ENCODE results near the gene TRH. TPM values are rescaled to one million over a fixed set of nuclear protein-coding genes. Genes with fewer than 3 reads are reported as not detected.

The TRH gene
- total RNA-seq, 2 donors from 2014 or later, result not detected

GRCh38 chr3:129962600-129962999 is 11.9 kb upstream of the TRH start:
- Histone ChIP-seq H3K27ac (no peak overlapping the region), H3K4me3 (no peak overlapping the region), H3K27me3 (replicated peaks; ENCODE audit: insufficient read depth) (no peaks in the 10 kb centered on the region), H3K9me3 (no peaks in the 10 kb centered on the region), H3K36me3 (no peaks in the 10 kb centered on the region), H3K4me1 (ENCODE audit: control insufficient read depth in 1 of 2, low read depth in 2 of 2) (no peaks in the 10 kb centered on the region)
- DNase-seq (ENCODE audit: low spot score), result no peak
- TF ChIP-seq CTCF (IDR thresholded peaks at IDR 0.05), result no peak
- ATAC-seq (ENCODE audit: insufficient number of reproducible peaks, low FRiP score, low read depth), result no peak

GRCh38 chr3:129965937-129966336 is 8.6 kb upstream of the TRH start:
- H3K27me3 ChIP-seq (replicated peaks; ENCODE audit: insufficient read depth), result no peaks in the 10 kb centered on the region
- H3K36me3 ChIP-seq, result no peaks in the 10 kb centered on the region
- DNase-seq (ENCODE audit: low spot score), result no peak
- no peak for TF ChIP-seq CTCF (IDR thresholded peaks at IDR 0.05)
- H3K4me3 ChIP-seq, result no peak overlapping the region
- no peak for ATAC-seq (ENCODE audit: insufficient number of reproducible peaks, low FRiP score, low read depth)
- no peaks in the 10 kb centered on the region for H3K9me3 ChIP-seq
- H3K27ac ChIP-seq, result no peak overlapping the region
- H3K4me1 ChIP-seq (ENCODE audit: control insufficient read depth in 1 of 2, low read depth in 2 of 2), result no peaks in the 10 kb centered on the region

- no peak for ATAC-seq (ENCODE audit: insufficient number of reproducible peaks, low FRiP score, low read depth)
- Histone ChIP-seq H3K27ac (no peak overlapping the region), H3K9me3 (no peaks in the 10 kb centered on the region), H3K27me3 (replicated peaks; ENCODE audit: insufficient read depth) (no peaks in the 10 kb centered on the region), H3K4me1 (ENCODE audit: control insufficient read depth in 1 of 2, low read depth in 2 of 2) (no peaks in the 10 kb centered on the region), H3K4me3 (no peak overlapping the region), H3K36me3 (no peaks in the 10 kb centered on the region)
- no peak for TF ChIP-seq CTCF (IDR thresholded peaks at IDR 0.05)
- DNase-seq (ENCODE audit: low spot score), result no peak
Observed at GRCh38 chr3:129966876-129967275, 7.6 kb upstream of the TRH start.

GRCh38 chr3:129967761-129968160 is 6.8 kb upstream of the TRH start:
- no peak overlapping the region for H3K27ac ChIP-seq
- no peaks in the 10 kb centered on the region for H3K27me3 ChIP-seq (replicated peaks; ENCODE audit: insufficient read depth)
- H3K9me3 ChIP-seq, result no peaks in the 10 kb centered on the region
- no peak for ATAC-seq (ENCODE audit: insufficient number of reproducible peaks, low FRiP score, low read depth)
- H3K36me3 ChIP-seq, result no peaks in the 10 kb centered on the region
- no peak for DNase-seq (ENCODE audit: low spot score)
- no peak overlapping the region for H3K4me3 ChIP-seq
- TF ChIP-seq CTCF (IDR thresholded peaks at IDR 0.05), result no peak
- no peaks in the 10 kb centered on the region for H3K4me1 ChIP-seq (ENCODE audit: control insufficient read depth in 1 of 2, low read depth in 2 of 2)

- H3K9me3 ChIP-seq, result no peaks in the 10 kb centered on the region
- H3K4me3 ChIP-seq, result no peak overlapping the region
- H3K27ac ChIP-seq, result no peak overlapping the region
- peaks cover 7 to 20% of the 10 kb centered on the region in 2 donors for H3K4me1 ChIP-seq (ENCODE audit: control insufficient read depth in 1 of 2, low read depth in 2 of 2)
- peaks cover 9% of the 10 kb centered on the region for H3K27me3 ChIP-seq (replicated peaks; ENCODE audit: insufficient read depth)
- no peak for DNase-seq (ENCODE audit: low spot score)
- no peak for ATAC-seq (ENCODE audit: insufficient number of reproducible peaks, low FRiP score, low read depth)
- H3K36me3 ChIP-seq, result no peaks in the 10 kb centered on the region
- no peak for TF ChIP-seq CTCF (IDR thresholded peaks at IDR 0.05)
Observed at GRCh38 chr3:129971351-129972052, 3.0 kb upstream of the TRH start.

Data from thoracic aorta (tissue), 2 donors.